Measurements from ENCODE around the gene COL9A3.

The COL9A3 gene

DNA sequence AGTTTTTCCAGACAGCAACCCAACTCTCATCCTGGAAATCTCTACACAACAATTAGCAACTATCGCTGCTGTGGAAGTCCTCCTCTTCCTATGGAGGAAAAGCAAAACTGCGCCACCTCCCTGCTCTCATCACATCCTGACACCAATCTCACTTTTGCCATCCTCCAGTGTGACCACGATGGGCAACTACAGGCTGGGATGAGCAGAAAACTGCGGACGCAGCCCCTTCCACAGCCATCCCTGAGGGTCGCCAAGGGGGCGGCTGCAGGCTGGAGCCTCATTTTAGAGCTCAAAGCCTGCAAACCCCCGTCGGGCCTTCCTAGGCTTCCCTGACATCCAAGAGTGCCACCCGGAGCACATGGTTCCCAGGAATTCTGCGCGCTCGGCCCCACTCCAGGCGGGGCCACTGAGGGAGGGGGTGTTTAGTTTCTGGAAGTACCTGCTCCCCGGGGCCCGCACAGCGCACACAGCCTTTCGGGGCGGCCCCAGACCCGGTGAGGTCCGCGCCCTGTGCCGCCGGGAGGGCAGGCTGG lies 43.6 kb downstream of the COL9A3 start:
- peak in 1 of 6 experiments; percentile 8 for DNase-seq

DNA sequence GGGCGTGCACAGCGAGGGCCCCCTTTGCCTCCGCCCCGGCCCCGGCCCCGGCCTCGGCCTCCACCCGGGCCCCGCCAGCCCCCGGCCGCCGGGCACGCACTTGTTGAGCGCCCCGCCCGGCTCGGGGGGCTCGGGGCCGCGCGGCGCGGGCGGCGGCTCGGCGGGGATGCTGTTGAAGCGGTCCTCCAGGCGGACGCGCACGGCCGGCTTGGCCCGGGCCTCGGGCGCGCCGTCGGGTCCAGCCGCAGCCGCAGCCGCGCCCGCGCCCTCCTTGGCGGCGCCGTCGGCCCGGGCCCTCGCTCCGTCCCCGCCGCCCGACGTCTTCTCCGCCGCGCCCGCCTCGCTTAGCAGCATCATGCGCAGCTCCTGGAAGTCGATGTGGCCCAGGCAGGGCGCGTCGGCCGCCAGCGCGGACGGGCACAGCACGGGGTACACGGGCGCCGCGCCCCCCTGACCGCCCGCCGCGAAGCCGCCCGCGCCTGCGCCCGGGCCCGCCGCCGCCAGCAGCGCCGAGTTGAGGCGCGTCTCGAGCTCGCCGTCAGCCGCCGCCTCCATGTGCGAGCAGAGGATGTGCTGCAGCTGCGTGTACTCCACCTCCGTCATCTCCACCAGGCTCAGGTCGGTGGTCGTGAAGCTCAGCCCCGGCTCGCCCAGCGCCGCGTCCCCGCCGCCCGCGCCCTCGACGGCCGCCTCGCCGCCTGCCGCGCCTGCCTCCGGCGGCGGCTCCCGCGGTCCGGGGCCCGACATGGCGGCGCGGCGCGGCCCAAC lies 44.3 kb downstream of the COL9A3 start:
- peak in 5 of 6 experiments; percentile 39 to 80 (median 66) for DNase-seq

GRCh38 chr20:62861726-62862336 lies 45.0 kb downstream of the COL9A3 start, which contains the start of gene TCFL5:
Gene TCFL5, minus strand, starts transcription at chr20:62861822. Its CDS starts 152 bp downstream, at chr20:62861670.
- DNase-seq: peak; percentile 83 to 98 (median 94)

- DNase-seq: no peak
These were observed 47.4 kb downstream of the COL9A3 start for GRCh38 chr20:62864207-62864606.

DNA sequence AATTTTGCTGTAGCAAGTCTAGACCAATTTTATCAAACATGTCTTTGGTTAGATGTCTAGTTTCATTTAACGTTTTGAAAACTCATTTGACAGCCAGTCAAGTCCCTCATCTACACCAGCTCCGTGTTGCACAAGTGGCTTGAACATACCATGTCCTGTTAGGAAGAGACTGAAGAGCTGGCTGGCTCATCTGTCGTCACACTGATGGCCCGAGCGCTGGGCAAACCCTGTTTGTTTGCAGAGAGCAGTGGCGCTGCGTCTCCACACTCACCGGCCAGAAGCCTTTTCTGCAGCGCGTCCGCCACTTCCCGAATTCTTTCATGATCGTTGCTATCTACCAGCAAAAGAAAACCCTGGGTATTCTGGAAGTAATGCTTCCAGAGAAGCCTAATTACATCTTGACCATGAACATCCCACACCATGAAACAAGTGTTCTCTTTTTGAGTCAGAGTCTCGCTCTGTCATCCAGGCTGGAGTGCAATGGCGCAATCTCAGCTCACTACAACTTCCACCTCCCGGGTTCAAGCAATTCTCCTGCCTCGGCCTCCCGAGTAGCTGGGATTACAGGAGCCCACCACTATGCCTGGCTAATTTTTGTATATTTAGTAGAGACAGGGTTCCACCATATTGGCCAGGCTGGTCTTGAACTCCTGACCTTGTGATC lies 55.5 kb downstream of the COL9A3 start:
- DNase-seq: no peak

DNA sequence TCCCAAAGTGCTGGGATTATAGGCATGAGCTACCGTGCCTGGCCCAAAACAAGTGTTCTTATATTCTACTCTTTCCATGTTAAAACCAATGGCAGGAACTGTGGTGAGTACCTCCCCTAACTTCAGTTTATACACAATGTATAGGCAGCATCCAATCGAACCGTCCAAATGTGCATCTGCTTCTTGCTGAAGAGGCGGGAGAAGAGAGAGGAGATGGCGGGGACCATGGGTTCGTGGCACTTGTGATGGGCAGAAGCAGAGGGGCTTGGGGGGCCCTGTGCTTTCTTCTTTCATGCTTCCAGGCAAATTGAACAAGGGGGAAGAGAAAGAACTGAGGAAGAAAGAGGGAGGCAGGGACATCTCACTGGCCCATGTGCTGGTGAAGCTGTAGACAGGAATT lies 56.0 kb downstream of the COL9A3 start:
- no peak for DNase-seq

GRCh38 chr20:62873280-62873679 lies 56.4 kb downstream of the COL9A3 start:
- DNase-seq: no peak

- peak in 3 of 6 experiments; percentile 18 to 31 (median 24) for DNase-seq
These were observed 56.8 kb downstream of the COL9A3 start for GRCh38 chr20:62873681-62874031.

GRCh38 chr20:62874964-62875344 lies 58.1 kb downstream of the COL9A3 start:
- peak in 1 of 6 experiments; percentile 39 for DNase-seq

GRCh38 chr20:62875419-62876361 lies 58.8 kb downstream of the COL9A3 start:
- DNase-seq: peak in 1 of 6 experiments; percentile 39

DNA sequence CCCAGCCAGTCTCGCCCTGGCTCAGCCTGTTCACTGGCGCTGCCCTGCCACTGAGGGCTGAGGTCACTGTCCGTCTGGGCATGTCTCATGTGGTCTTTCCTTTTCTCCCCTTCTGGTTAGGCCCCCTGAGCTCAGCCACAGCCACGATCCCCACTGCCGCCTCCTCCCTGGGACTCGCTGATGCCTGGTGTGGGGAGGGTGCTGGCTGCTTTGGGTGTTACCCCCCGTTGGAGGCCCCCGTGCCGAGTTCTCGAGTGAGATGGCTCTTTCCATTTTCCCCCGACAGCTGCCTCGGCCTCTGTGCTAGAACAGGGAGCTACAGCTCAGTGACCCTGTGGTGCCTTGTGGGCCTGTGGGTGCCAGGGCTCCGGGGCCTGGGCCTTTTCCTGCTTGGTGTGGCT lies 59.7 kb downstream of the COL9A3 start:
- DNase-seq: no peak

- no peak for DNase-seq
These were observed 60.3 kb downstream of the COL9A3 start for GRCh38 chr20:62876902-62877816.

DNA sequence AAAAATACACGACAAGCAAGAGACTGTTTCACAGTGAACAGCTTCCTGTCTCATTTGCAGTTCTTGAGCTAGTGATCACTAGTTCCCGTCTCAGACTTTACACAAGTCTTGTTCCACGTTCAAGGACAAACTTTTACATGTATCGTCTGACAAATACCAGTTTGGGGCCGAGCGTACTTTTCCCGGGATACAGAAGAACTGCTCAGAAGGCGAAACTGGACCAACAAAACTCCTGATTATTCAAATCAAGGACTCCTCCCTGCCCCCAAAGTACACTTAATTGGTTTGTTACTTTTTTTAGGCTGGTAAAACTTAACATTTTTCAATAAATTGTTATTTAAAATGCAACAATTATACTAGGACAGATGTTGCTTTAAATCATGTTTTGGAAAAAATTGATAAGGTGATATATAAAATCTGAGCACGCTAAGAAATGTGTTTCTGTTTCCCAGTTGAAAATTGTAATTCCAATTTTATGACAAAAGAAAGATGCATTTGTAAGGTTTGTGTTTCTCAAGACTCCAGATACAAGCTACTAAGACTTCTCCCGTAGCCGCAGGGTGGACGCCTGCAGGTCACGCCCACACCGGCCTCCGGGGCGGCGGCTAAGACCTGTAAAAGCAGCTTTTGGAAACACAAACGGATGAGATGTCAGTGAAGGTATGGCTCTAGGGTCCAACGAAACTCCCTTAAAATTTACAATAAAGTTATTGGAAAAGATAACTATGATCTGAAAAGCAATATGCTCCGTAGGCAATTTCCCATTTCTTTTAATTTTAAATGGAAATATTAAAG lies 61.6 kb downstream of the COL9A3 start:
- DNase-seq: no peak

GRCh38 chr20:62879275-62880146 lies 62.7 kb downstream of the COL9A3 start:
- DNase-seq: no peak

DNA sequence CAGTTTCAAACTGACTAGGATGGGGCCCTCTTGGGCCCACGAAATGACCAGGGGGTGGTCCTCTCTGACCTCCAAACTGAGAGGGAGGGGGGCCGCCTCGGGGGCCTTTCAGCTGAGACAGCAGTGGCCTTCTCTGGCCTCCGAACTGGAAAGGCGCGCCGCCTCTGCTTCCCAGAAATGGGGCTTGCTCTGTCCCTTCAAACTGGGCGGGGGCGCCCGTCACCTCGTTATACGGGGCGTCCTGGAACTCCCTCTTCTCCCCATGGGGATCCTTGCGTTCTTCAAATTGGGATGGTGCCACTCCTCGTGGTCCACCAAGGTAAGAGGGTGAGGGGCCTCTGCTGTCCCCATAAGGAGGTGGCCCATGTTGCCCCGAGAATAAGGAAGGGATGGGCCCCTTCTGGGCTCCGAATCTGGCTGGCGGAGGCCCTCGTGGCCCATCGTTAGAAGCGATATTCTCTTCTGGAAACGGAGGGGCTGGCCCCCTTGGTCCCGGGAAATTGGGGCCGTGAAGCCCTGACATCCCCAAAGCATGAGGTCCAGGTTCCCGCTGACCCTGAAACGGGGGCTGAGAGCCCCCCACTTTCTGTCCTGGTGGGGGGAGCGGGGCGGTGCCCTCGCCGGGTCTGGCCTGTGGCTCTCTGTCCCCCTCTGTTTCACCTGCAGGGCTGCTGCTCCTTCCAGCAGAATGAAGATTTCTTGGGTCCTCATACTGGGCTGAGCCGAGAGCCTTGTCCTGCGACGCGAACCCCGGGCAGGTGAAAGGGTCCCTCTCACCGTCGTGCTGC lies 63.5 kb downstream of the COL9A3 start:
- DNase-seq: no peak

DNA sequence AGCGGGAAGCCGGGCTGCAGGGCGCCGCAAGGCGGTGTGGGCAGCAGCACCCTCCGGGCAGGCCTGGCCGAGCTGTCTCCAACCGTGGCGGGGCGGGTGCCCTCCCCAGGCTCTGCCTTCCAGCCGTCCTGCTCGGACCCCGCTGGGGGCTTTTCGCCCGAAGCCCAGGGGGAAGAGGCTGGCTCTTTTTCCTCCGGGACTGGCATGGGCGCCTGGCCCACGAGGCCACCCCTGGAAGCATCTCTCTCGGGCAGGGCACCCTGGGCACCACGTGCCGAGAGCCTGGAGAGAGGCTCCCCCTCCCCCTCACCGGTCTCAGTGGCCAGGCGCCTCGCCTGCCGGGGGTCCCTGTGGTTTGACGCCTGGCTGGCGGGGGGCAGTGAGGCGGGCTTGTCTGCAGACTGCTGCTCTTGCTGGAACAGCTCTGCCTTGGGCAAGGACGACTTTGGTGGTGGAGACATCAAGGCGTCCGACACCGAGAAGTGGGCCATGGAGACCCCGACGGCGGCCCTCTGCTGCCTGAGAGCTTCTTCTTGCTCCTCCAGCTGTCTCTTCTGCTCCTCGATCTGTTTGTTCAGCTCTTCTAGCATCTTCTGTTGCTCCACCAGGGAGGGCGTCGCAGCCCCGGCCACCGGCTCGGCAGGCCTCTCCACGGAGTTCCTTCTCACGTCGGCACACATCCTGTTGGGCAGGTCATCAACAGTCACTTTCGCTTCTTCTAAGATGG lies 64.2 kb downstream of the COL9A3 start:
- DNase-seq: no peak

DNA sequence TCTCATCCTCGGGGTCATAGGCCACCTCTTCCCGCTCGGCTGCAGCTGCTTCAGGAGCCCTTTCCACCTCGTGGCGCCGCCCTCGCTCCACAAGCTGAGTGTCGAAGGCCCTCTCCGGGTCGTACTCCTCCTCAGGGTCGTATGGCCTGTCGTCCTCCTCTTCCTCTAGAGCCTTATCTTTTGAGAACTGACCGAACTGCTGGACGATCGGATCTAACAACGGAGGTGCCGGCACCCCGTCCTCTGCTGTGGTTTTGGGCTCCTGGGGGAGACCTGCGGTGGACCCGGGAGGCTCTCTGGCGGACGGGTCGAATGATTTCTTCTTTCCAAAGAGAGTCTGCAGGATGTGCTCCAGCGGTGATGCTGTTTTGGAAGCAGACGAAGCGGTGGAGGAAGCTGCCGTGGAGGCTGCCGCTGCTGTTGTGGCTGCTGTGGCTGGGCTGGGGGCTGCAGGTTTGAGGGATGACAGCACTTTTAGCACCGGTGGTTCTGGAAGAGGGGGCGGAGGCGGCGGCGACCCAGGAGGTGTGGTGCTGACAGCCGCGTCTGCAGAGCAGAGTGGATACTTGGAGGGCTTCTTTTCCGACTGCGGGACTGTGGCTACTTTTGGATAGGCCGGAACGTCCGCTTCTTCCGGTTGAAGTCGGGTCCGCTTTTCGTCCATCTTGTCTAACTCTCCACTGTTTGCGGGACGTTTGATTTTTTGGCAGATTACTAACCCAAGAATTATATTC lies 65.0 kb downstream of the COL9A3 start:
- DNase-seq: no peak

All from stimulated activated naive CD4-positive, alpha-beta T cell (primary cell).